Fibroblast of villous mesenchyme (primary cell): ENCODE data around the gene TTLL5. TPM values are rescaled to one million over a fixed set of nuclear protein-coding genes. Genes with fewer than 3 reads are reported as not detected.
A peak's percentile ranks its signal among the peaks of the same experiment; 100 is the strongest.

Experiments used
- DNase-seq: peaks from one replicate; pipeline ENCODE4 v3.0.0-alpha.2; 2010; ENCODE audit warnings: low read depth
- H3K4me3 ChIP-seq: 2 replicates; pipeline ENCODE4 v1.5.1; 2011; ENCODE audit warnings: low read depth, mild to moderate bottlenecking, low read length
- CTCF ChIP-seq: IDR thresholded peaks from 2 replicates; pipeline ENCODE4 v1.5.1; 2012; ENCODE audit warnings: low read depth, mild to moderate bottlenecking, low read length; ENCODE audit not compliant: insufficient read depth
- total RNA-seq: library from RNA; depleted of rRNA; stranded (reverse); fragments of >200 nt; gene quantifications from 2 replicates; pipeline ENCODE4 v1.2.3, GENCODE V29; 2012

TTLL5 gene
- total RNA-seq, 1 donor: 33.7 TPM

GRCh38 chr14:75655235-75655634 lies 5.8 kb upstream of the TTLL5 start:
- no peak overlapping the region for H3K4me3 ChIP-seq
- no peak for TF ChIP-seq CTCF
- DNase-seq: no peak

- TF ChIP-seq CTCF: no peak
- DNase-seq: no peak
- H3K4me3 ChIP-seq: no peak overlapping the region
These were observed 3.7 kb upstream of the TTLL5 start for GRCh38 chr14:75657331-75657730.

DNA sequence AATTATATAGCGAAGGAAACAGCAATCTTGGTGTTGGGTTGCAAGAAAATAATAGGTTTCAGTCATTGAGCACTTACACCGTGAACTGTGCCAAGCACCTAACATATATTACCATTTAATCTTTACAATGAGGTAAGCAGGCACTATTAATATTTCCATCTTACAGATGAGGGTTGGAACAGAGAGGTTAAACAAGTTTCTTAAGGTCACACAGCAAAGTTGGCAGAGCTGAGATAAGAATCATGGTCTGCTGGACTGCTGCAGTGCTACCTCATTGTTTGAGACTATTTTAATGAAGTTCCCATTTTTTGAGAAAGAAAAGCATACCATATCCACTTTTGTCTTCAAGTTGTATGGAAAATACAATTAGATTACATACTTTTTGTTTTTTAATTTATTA lies 2.1 kb upstream of the TTLL5 start:
- no peak for DNase-seq
- no peak overlapping the region for H3K4me3 ChIP-seq
- no peak for TF ChIP-seq CTCF

DNA sequence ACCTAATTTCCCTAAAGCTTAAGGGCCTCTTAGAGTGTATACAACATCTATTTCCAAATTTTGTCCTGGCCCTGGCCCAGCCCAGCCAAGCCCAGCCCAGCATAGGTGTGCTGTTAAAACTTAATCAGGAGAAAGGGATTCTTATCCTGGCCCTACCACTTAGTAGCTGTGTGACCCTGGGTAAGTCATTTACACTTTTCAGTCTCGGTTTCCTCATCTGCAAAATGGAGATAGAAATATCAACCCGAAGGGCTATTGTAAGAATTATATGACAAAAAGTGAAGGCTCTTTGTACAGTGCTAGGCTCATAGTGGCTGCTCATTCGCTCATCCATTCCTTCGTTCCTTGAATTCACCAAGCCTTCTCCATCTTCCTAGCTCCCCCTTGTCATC lies 812 bp upstream of the TTLL5 start:
- DNase-seq: no peak
- TF ChIP-seq CTCF: no peak

GRCh38 chr14:75661499-75661814 lies 411 bp downstream of the TTLL5 start:
- peak overlapping the region; percentile 87 for H3K4me3 ChIP-seq
- no peak for DNase-seq
- TF ChIP-seq CTCF: no peak

More for the DNA sequence above, 812 bp upstream of the TTLL5 start:
- H3K4me3 ChIP-seq: peak overlapping the region; percentile 87

- H3K4me3 ChIP-seq: no peak overlapping the region
- DNase-seq: no peak
These were observed 1.9 kb downstream of the TTLL5 start for GRCh38 chr14:75662966-75663365.

More at GRCh38 chr14:75662966-75663365, 1.9 kb downstream of the TTLL5 start:
- no peak for TF ChIP-seq CTCF
